ENCODE data around the gene OTOA.

OTOA gene

DNA sequence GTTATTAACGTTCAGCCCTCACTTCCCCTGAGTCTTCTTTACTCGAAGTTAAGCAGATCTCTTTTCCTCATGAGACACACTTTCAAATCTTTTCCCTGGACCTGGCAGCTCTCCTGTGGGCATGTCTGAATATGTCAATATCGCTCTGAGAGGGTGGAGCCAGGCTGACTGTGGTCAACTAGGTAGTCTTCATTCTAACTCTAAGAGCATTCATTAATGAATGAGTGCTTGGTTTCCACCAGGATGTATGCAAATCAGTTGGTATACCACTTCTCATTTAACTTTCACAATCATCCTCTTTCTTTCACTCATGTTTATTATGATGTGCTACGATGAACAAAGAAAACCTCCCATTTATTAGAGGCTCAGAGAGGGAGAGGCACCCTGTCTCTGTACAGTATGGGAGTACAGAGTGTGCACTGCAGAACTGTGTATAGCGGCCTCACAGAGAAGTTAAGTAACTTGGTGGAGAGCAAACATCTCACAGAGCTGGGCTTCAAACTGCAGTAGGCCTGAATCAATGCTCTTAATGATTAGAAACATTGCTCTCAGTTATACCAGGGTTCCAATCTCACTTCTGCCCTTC is 39.9 kb downstream of the OTOA start:
- Histone ChIP-seq H3K4me1 (no peaks in the 10 kb centered on the region), H3K4me2 (ENCODE audit: low read length) (no peak overlapping the region), H3K36me3 (ENCODE audit: control insufficient read depth, insufficient read depth, low read length) (no peaks in the 10 kb centered on the region), H3K27me3 (ENCODE audit: control insufficient read depth, insufficient read depth, low read length) (no peaks in the 10 kb centered on the region), H3K4me3 (ENCODE audit: low read depth, low read length) (no peak overlapping the region), H3K27ac (no peak overlapping the region), H2AFZ (no peak overlapping the region), H3K9ac (no peak overlapping the region), H3K9me3 (ENCODE audit: control insufficient read depth, low read length) (no peaks in the 10 kb centered on the region), H3K79me2 (no peaks in the 10 kb centered on the region)
- TF ChIP-seq, protein P1, sequence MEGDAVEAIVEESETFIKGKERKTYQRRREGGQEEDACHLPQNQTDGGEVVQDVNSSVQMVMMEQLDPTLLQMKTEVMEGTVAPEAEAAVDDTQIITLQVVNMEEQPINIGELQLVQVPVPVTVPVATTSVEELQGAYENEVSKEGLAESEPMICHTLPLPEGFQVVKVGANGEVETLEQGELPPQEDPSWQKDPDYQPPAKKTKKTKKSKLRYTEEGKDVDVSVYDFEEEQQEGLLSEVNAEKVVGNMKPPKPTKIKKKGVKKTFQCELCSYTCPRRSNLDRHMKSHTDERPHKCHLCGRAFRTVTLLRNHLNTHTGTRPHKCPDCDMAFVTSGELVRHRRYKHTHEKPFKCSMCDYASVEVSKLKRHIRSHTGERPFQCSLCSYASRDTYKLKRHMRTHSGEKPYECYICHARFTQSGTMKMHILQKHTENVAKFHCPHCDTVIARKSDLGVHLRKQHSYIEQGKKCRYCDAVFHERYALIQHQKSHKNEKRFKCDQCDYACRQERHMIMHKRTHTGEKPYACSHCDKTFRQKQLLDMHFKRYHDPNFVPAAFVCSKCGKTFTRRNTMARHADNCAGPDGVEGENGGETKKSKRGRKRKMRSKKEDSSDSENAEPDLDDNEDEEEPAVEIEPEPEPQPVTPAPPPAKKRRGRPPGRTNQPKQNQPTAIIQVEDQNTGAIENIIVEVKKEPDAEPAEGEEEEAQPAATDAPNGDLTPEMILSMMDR (IDR thresholded peaks at IDR 0.05): no peak

DNA sequence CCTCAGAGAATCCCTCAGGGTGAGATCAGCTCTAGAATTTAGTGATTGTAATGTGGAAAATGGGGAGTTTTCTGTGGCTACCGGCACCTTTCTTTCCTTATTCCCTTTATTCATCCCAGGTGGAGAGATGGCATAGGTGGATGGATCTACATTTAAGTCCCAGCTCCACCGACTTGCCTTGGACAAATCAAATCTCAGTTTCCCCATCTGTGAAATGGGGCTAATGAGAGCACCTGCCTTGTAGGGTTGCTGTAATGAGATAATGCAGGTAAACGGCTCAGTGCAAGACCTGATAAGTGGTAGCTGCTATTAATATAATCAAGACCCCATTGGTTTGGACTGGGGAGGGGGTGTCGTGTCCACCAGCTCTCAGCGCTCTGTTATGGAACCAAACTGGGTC is 40.5 kb downstream of the OTOA start:
- Histone ChIP-seq H3K27ac (no peak overlapping the region), H3K4me1 (no peaks in the 10 kb centered on the region), H3K27me3 (ENCODE audit: control insufficient read depth, insufficient read depth, low read length) (no peaks in the 10 kb centered on the region), H3K9me3 (ENCODE audit: control insufficient read depth, low read length) (no peaks in the 10 kb centered on the region), H3K36me3 (ENCODE audit: control insufficient read depth, insufficient read depth, low read length) (no peaks in the 10 kb centered on the region), H2AFZ (no peak overlapping the region), H3K4me2 (ENCODE audit: low read length) (no peak overlapping the region), H3K79me2 (no peaks in the 10 kb centered on the region), H3K9ac (no peak overlapping the region), H3K4me3 (ENCODE audit: low read depth, low read length) (no peak overlapping the region)
- TF ChIP-seq, protein P1 (IDR thresholded peaks at IDR 0.05): no peak

DNA sequence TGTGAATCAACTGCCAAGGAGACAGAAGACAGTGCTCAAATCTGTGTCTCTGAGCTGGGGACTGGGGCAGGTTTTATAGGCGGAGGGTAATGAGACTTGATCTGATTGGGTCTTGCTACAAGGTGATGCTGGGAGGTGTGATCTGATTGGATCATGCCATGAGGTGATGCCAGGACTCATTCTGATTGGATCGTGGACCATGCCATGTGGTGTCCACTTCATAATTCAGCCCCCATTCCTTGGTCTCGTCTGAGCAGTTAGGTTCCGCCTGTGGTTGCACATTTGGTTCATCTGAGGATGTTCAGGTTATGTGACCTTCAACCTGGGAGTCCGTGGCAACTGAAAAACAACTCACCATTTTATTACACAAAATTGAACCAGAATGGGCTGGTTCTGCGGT is 41.0 kb downstream of the OTOA start:
- Histone ChIP-seq H3K4me2 (ENCODE audit: low read length) (no peak overlapping the region), H3K9ac (no peak overlapping the region), H3K27me3 (ENCODE audit: control insufficient read depth, insufficient read depth, low read length) (no peaks in the 10 kb centered on the region), H3K79me2 (no peaks in the 10 kb centered on the region), H3K4me3 (ENCODE audit: low read depth, low read length) (no peak overlapping the region), H2AFZ (no peak overlapping the region), H3K9me3 (ENCODE audit: control insufficient read depth, low read length) (no peaks in the 10 kb centered on the region), H3K36me3 (ENCODE audit: control insufficient read depth, insufficient read depth, low read length) (no peaks in the 10 kb centered on the region), H3K27ac (no peak overlapping the region), H3K4me1 (no peaks in the 10 kb centered on the region)
- TF ChIP-seq, protein P1 (IDR thresholded peaks at IDR 0.05): no peak

DNA sequence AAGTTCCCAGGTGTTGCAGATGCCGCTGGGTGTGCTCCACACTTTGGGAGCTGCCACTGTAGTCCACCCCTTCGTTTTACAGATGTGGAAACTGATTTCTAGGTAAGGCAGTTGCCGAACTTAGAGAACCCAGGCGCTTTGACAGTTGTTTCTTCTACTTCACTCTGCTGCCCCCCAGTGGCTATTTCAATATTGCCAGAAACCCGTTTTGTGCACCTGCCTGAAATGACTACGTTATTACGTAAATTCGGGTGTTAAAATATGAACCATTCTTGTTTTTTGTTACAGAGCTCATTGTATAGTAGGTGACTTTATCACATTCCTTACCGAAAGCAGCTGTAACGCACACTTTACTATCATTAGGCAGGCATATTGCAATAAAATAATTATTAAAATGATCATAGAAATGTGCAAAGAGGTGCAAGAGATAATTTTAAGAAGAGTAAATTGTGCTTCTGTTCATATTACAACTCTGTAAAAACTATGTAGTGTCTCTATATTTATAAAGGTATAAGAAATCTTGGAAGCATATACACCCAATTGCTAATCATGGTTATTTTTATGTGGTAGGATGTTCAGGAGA is 44.9 kb downstream of the OTOA start:
- Histone ChIP-seq H3K36me3 (ENCODE audit: control insufficient read depth, insufficient read depth, low read length) (no peaks in the 10 kb centered on the region), H3K4me1 (no peaks in the 10 kb centered on the region), H3K9me3 (ENCODE audit: control insufficient read depth, low read length) (no peaks in the 10 kb centered on the region), H3K9ac (no peak overlapping the region), H3K27ac (no peak overlapping the region), H3K4me3 (ENCODE audit: low read depth, low read length) (no peak overlapping the region), H2AFZ (peak overlapping the region; percentile 39), H3K27me3 (ENCODE audit: control insufficient read depth, insufficient read depth, low read length) (no peaks in the 10 kb centered on the region), H3K4me2 (ENCODE audit: low read length) (no peak overlapping the region), H3K79me2 (no peaks in the 10 kb centered on the region)
- TF ChIP-seq, protein P1 (IDR thresholded peaks at IDR 0.05): peak; percentile 78

DNA sequence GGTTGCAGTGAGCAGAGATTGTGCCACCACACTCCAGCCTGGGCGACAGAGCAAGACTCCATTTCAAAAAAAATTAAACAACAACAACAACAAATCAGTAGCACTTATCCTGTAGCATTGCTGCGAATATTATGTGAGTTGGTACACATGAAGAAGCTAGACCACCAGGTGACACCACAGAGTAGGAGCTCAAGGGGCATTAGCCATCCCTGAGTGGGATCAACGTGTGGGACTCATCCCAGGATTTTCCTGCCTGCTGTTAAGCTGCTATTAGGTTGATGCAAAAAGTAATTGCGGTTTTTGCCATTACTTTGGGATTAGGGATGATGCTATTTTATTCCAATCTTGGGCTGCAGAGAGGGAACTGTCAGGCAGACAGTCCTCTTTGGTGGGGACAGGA is 47.2 kb downstream of the OTOA start:
- no peaks in the 10 kb centered on the region for H3K27me3 ChIP-seq (ENCODE audit: control insufficient read depth, insufficient read depth, low read length)
- H3K27ac ChIP-seq: no peak overlapping the region
- H3K4me2 ChIP-seq (ENCODE audit: low read length): no peak overlapping the region
- no peaks in the 10 kb centered on the region for H3K79me2 ChIP-seq
- H2AFZ ChIP-seq: no peak overlapping the region
- H3K36me3 ChIP-seq (ENCODE audit: control insufficient read depth, insufficient read depth, low read length): no peaks in the 10 kb centered on the region
- H3K4me3 ChIP-seq (ENCODE audit: low read depth, low read length): no peak overlapping the region
- no peaks in the 10 kb centered on the region for H3K4me1 ChIP-seq
- H3K9me3 ChIP-seq (ENCODE audit: control insufficient read depth, low read length): no peaks in the 10 kb centered on the region
- H3K9ac ChIP-seq: no peak overlapping the region
- TF ChIP-seq, protein P1 (IDR thresholded peaks at IDR 0.05): no peak

All from parathyroid adenoma (tissue), 2 donors.